Effector memory CD4-positive, alpha-beta T cell (primary cell): ENCODE measurements around the gene TMEM117.

Source experiments
- DNase-seq, 3 donors: peaks; one replicate each; pipeline ENCODE4 v3.0.0-alpha.2; 2020
- H3K27ac ChIP-seq: 2 replicates; pipeline ENCODE4 v1.7.0; 2013; ENCODE audit warnings: mild to moderate bottlenecking, low read length, moderate library complexity; ENCODE audit not compliant: insufficient read depth, poor library complexity, severe bottlenecking
- H3K27me3 ChIP-seq: replicated peaks from 2 replicates; pipeline ENCODE4 v1.7.0; 2013; ENCODE audit warnings: mild to moderate bottlenecking, low read length; ENCODE audit not compliant: insufficient read depth, control insufficient read depth, poor library complexity, severe bottlenecking
- H3K36me3 ChIP-seq: 2 replicates; pipeline ENCODE4 v1.7.0; 2013; ENCODE audit warnings: mild to moderate bottlenecking, low read length, moderate library complexity; ENCODE audit not compliant: control insufficient read depth, insufficient read depth
- H3K4me1 ChIP-seq: 2 replicates; pipeline ENCODE4 v1.7.0; 2013; ENCODE audit warnings: low read length, mild to moderate bottlenecking; ENCODE audit not compliant: control insufficient read depth, insufficient read depth, poor library complexity, severe bottlenecking
- H3K4me3 ChIP-seq: 2 replicates; pipeline ENCODE4 v1.7.0; 2013; ENCODE audit warnings: low read length, low read depth, mild to moderate bottlenecking; ENCODE audit not compliant: insufficient read depth, poor library complexity, severe bottlenecking
- H3K9me3 ChIP-seq: 2 replicates; pipeline ENCODE4 v1.7.0; 2013; ENCODE audit warnings: mild to moderate bottlenecking, low read length, moderate library complexity; ENCODE audit not compliant: control insufficient read depth

The TMEM117 gene

GRCh38 chr12:44313188-44313587 lies 477.3 kb downstream of the TMEM117 start:
- no peak overlapping the region for H3K4me3 ChIP-seq
- H3K36me3 ChIP-seq: no peaks in the 10 kb centered on the region
- no peaks in the 10 kb centered on the region for H3K27me3 ChIP-seq
- no peaks in the 10 kb centered on the region for H3K4me1 ChIP-seq
- H3K27ac ChIP-seq: no peak overlapping the region
- DNase-seq: no peak
- no peaks in the 10 kb centered on the region for H3K9me3 ChIP-seq

GRCh38 chr12:44314007-44314500 lies 478.2 kb downstream of the TMEM117 start:
- Histone ChIP-seq H3K27ac (no peak overlapping the region), H3K4me1 (no peaks in the 10 kb centered on the region), H3K9me3 (no peaks in the 10 kb centered on the region), H3K27me3 (no peaks in the 10 kb centered on the region), H3K36me3 (no peaks in the 10 kb centered on the region), H3K4me3 (no peak overlapping the region)
- no peak for DNase-seq

GRCh38 chr12:44317651-44318126 lies 481.8 kb downstream of the TMEM117 start:
- H3K27me3 ChIP-seq: no peaks in the 10 kb centered on the region
- no peak for DNase-seq
- H3K4me3 ChIP-seq: no peak overlapping the region
- H3K4me1 ChIP-seq: no peaks in the 10 kb centered on the region
- H3K27ac ChIP-seq: no peak overlapping the region
- H3K36me3 ChIP-seq: no peaks in the 10 kb centered on the region
- no peaks in the 10 kb centered on the region for H3K9me3 ChIP-seq

GRCh38 chr12:44331269-44331668 lies 495.4 kb downstream of the TMEM117 start:
- Histone ChIP-seq H3K4me3 (no peak overlapping the region), H3K4me1 (no peaks in the 10 kb centered on the region), H3K27me3 (no peaks in the 10 kb centered on the region), H3K27ac (no peak overlapping the region), H3K36me3 (no peaks in the 10 kb centered on the region), H3K9me3 (no peaks in the 10 kb centered on the region)
- DNase-seq: no peak

GRCh38 chr12:44334347-44334746 lies 498.5 kb downstream of the TMEM117 start:
- Histone ChIP-seq H3K27ac (no peak overlapping the region), H3K9me3 (no peaks in the 10 kb centered on the region), H3K4me3 (no peak overlapping the region), H3K4me1 (no peaks in the 10 kb centered on the region), H3K27me3 (no peaks in the 10 kb centered on the region), H3K36me3 (no peaks in the 10 kb centered on the region)
- DNase-seq: no peak

GRCh38 chr12:44335030-44335429 lies 499.1 kb downstream of the TMEM117 start:
- no peaks in the 10 kb centered on the region for H3K36me3 ChIP-seq
- no peak overlapping the region for H3K4me3 ChIP-seq
- no peak overlapping the region for H3K27ac ChIP-seq
- DNase-seq: no peak
- H3K4me1 ChIP-seq: no peaks in the 10 kb centered on the region
- H3K27me3 ChIP-seq: no peaks in the 10 kb centered on the region
- H3K9me3 ChIP-seq: no peaks in the 10 kb centered on the region

- Histone ChIP-seq H3K27me3 (no peaks in the 10 kb centered on the region), H3K36me3 (no peaks in the 10 kb centered on the region), H3K4me3 (no peak overlapping the region), H3K27ac (no peak overlapping the region), H3K9me3 (no peaks in the 10 kb centered on the region), H3K4me1 (no peaks in the 10 kb centered on the region)
- DNase-seq: no peak
Observed at GRCh38 chr12:44336577-44336976, 500.7 kb downstream of the TMEM117 start.

GRCh38 chr12:44342371-44342770 lies 506.5 kb downstream of the TMEM117 start:
- DNase-seq: no peak

GRCh38 chr12:44347145-44347544 lies 511.3 kb downstream of the TMEM117 start:
- H3K4me1 ChIP-seq: no peaks in the 10 kb centered on the region
- no peaks in the 10 kb centered on the region for H3K36me3 ChIP-seq
- no peak overlapping the region for H3K27ac ChIP-seq
- DNase-seq: no peak
- H3K27me3 ChIP-seq: no peaks in the 10 kb centered on the region
- no peaks in the 10 kb centered on the region for H3K9me3 ChIP-seq
- no peak overlapping the region for H3K4me3 ChIP-seq

More at GRCh38 chr12:44342371-44342770, 506.5 kb downstream of the TMEM117 start:
- Histone ChIP-seq H3K4me3 (no peak overlapping the region), H3K9me3 (no peaks in the 10 kb centered on the region), H3K36me3 (no peaks in the 10 kb centered on the region), H3K4me1 (no peaks in the 10 kb centered on the region), H3K27ac (no peak overlapping the region), H3K27me3 (no peaks in the 10 kb centered on the region)

- no peaks in the 10 kb centered on the region for H3K36me3 ChIP-seq
- no peaks in the 10 kb centered on the region for H3K9me3 ChIP-seq
- DNase-seq: no peak
- no peak overlapping the region for H3K4me3 ChIP-seq
- no peak overlapping the region for H3K27ac ChIP-seq
- H3K4me1 ChIP-seq: no peaks in the 10 kb centered on the region
- no peaks in the 10 kb centered on the region for H3K27me3 ChIP-seq
Observed at GRCh38 chr12:44357494-44357893, 521.6 kb downstream of the TMEM117 start.
